PC-9 (cell line): ENCODE measurements around the gene EEF1AKMT3. TPM values are rescaled to one million over a fixed set of nuclear protein-coding genes. Genes with fewer than 3 reads are reported as not detected.

Source experiments
- BruUV-seq: library from RNA; stranded (reverse); fragments of 400-500 nt; replicated peaks from 2 replicates; lab custom pipeline; 2021; lab: Mats Ljungman, UMichigan
- CTCF ChIA-PET: fragments of 300-600 bp; sonication (Branson Sonifier 250); formaldehyde crosslinking; loops from one replicate; lab custom pipeline; 2022; ENCODE audit warnings: antibody characterized with exemption; lab: Charles Lee
- POLR2A ChIA-PET: fragments of 300-600 bp; sonication (Branson Sonifier 250); formaldehyde crosslinking; loops from one replicate; lab custom pipeline; 2022; ENCODE audit warnings: antibody characterized with exemption; ENCODE audit not compliant: unreplicated experiment; lab: Charles Lee
- DNase-seq, 2 experiments: peaks; one replicate each; pipeline versions ENCODE4 v3.0.0 to v3.0.0-alpha.2; 2015 to 2022; ENCODE audit warnings: mixed read lengths in 1 of 2
- H2AFZ ChIP-seq: fragments of 200-600 bp; sonication (generic); 2 replicates; pipeline ENCODE4 v1.8.1; 2017; ENCODE audit warnings: antibody characterized with exemption
- H3F3A ChIP-seq: fragments of 200-600 bp; sonication (generic); 2 replicates; pipeline ENCODE4 v1.8.1; 2017; ENCODE audit warnings: antibody characterized with exemption, mild to moderate bottlenecking, low read depth; ENCODE audit not compliant: insufficient read depth
- H3K27ac ChIP-seq: fragments of 200-600 bp; sonication (generic); 2 replicates; pipeline ENCODE4 v1.6.1; 2016; ENCODE audit warnings: mixed run types
- H3K27me3 ChIP-seq: fragments of 200-600 bp; sonication (generic); 2 replicates; pipeline ENCODE4 v1.6.1; 2016; ENCODE audit warnings: low read depth, mixed run types; ENCODE audit not compliant: insufficient read depth
- H3K36me3 ChIP-seq: fragments of 200-600 bp; sonication (generic); 2 replicates; pipeline ENCODE4 v1.6.1; 2016; ENCODE audit warnings: low read depth, mixed run types
- H3K4me1 ChIP-seq: fragments of 200-600 bp; sonication (generic); replicated peaks from 2 replicates; pipeline ENCODE4 v1.6.1; 2016; ENCODE audit warnings: mixed run types; ENCODE audit not compliant: insufficient read depth
- H3K4me2 ChIP-seq: fragments of 200-600 bp; sonication (generic); 2 replicates; pipeline ENCODE4 v1.6.1; 2017; ENCODE audit warnings: mixed run types
- H3K4me3 ChIP-seq: fragments of 200-600 bp; sonication (generic); 2 replicates; pipeline ENCODE4 v1.6.1; 2016; ENCODE audit warnings: mixed run types
- H3K79me2 ChIP-seq: fragments of 200-600 bp; sonication (generic); 2 replicates; pipeline ENCODE4 v1.6.1; 2017; ENCODE audit warnings: low read depth, mixed run types
- H3K9me2 ChIP-seq: fragments of 200-600 bp; sonication (generic); 2 replicates; pipeline ENCODE4 v1.8.1; 2017; ENCODE audit warnings: mild to moderate bottlenecking; ENCODE audit not compliant: insufficient read depth
- H3K9me3 ChIP-seq: fragments of 200-600 bp; sonication (generic); 2 replicates; pipeline ENCODE4 v1.8.1; 2016; ENCODE audit warnings: low read depth; ENCODE audit not compliant: insufficient read depth
- H4K20me1 ChIP-seq: fragments of 200-600 bp; sonication (generic); 2 replicates; pipeline ENCODE4 v1.8.1; 2017; ENCODE audit not compliant: insufficient read depth
- CTCF ChIP-seq: fragments of 200-600 bp; sonication (generic); conservative IDR thresholded peaks from 2 replicates; pipeline ENCODE4 v1.6.1; 2017; ENCODE audit warnings: mixed run types, antibody characterized with exemption, mild to moderate bottlenecking, moderate library complexity
- EZH2 ChIP-seq: fragments of 200-600 bp; sonication (generic); IDR thresholded peaks from 2 replicates; pipeline ENCODE4 v1.8.0; 2017; ENCODE audit warnings: antibody characterized with exemption, low read depth
- intact Hi-C: fragments of 100-400 bp; cut with micrococcal nuclease; formaldehyde crosslinking; loops from one replicate; pipeline ENCODE4 v1.10.0; 2022; ENCODE audit not compliant: unreplicated experiment
- total RNA-seq: library from RNA; stranded (reverse); gene quantifications from 2 replicates; pipeline ENCODE4 v1.2.3, GENCODE V29; 2021

The EEF1AKMT3 gene
- total RNA-seq, 1 experiment from 2014 or later, result 13.1 TPM

GRCh38 chr12:57780284-57780897 is 8.0 kb downstream of the EEF1AKMT3 start:
- CTCF ChIA-PET, result no interaction called here
- Histone ChIP-seq H3K27ac (no peak overlapping the region), H3K36me3 (peaks cover 8% of the 10 kb centered on the region), H3K9me2 (no peaks in the 10 kb centered on the region), H3K27me3 (no peaks in the 10 kb centered on the region), H3K4me2 (no peak overlapping the region), H3K79me2 (peaks cover 14% of the 10 kb centered on the region), H3K9me3 (no peaks in the 10 kb centered on the region), H2AFZ (no peak overlapping the region), H3K4me1 (peaks cover 8% of the 10 kb centered on the region), H4K20me1 (no peaks in the 10 kb centered on the region), H3K4me3 (no peak overlapping the region), H3F3A (peaks cover 10% of the 10 kb centered on the region; the same call in 1 of the 2 replicates)
- no TSS peak for BruUV-seq
- no peak for TF ChIP-seq EZH2
- no peak for TF ChIP-seq CTCF
- intact Hi-C loops, result no loop called here
- no peak for DNase-seq
- POLR2A ChIA-PET, result no interaction called here

- CTCF ChIA-PET, result interaction anchor here (0.6 to 0.7 kb wide), 2 partner anchors 65 to 100 kb away, joined by 4 read pairs; partner anchors contain the start of gene CTDSP2
- peaks cover 17% of the 10 kb centered on the region for H3K36me3 ChIP-seq
- intact Hi-C loops, result no loop called here
Measured at GRCh38 chr12:57781244-57781643, 8.8 kb downstream of the EEF1AKMT3 start.

GRCh38 chr12:57781801-57782200 is 9.4 kb downstream of the EEF1AKMT3 start:
- BruUV-seq, result no TSS peak
- no peak overlapping the region for H3K4me3 ChIP-seq
- H3K9me2 ChIP-seq, result no peaks in the 10 kb centered on the region
- no peaks in the 10 kb centered on the region for H3K9me3 ChIP-seq
- ChIA-PET POLR2A (no interaction called here), CTCF (interaction anchor here (0.7 kb wide), 1 partner anchor 100 kb away, joined by 4 read pairs; no protein-coding TSS in a partner anchor)
- H3K4me1 ChIP-seq, result peaks cover 8% of the 10 kb centered on the region
- peaks cover 20% of the 10 kb centered on the region for H3K36me3 ChIP-seq
- H3F3A ChIP-seq, result peaks cover 10% of the 10 kb centered on the region; the same call in 1 of the 2 replicates
- H3K27me3 ChIP-seq, result no peaks in the 10 kb centered on the region
- no peak overlapping the region for H3K4me2 ChIP-seq
- no peak overlapping the region for H3K27ac ChIP-seq
- peaks cover 14% of the 10 kb centered on the region for H3K79me2 ChIP-seq
- DNase-seq, result no peak
- no peak for TF ChIP-seq CTCF
- TF ChIP-seq EZH2, result no peak
- H4K20me1 ChIP-seq, result no peaks in the 10 kb centered on the region
- intact Hi-C loops, result loop anchor here (1.0 kb wide), 1 partner anchor 124 kb away; no protein-coding TSS in a partner anchor
- no peak overlapping the region for H2AFZ ChIP-seq

More at GRCh38 chr12:57781244-57781643, 8.8 kb downstream of the EEF1AKMT3 start:
- no peak overlapping the region for H2AFZ ChIP-seq
- TF ChIP-seq EZH2 (no peak), CTCF (no peak)
- no peak overlapping the region for H3K4me2 ChIP-seq
- no TSS peak for BruUV-seq
- H3K9me3 ChIP-seq, result no peaks in the 10 kb centered on the region
- no peaks in the 10 kb centered on the region for H3K27me3 ChIP-seq
- no peak overlapping the region for H3K4me3 ChIP-seq
- no peak for DNase-seq
- H3K27ac ChIP-seq, result no peak overlapping the region
- H3K4me1 ChIP-seq, result peaks cover 8% of the 10 kb centered on the region
- H3K9me2 ChIP-seq, result no peaks in the 10 kb centered on the region
- H4K20me1 ChIP-seq, result no peaks in the 10 kb centered on the region
- H3F3A ChIP-seq, result peaks cover 10% of the 10 kb centered on the region; the same call in 1 of the 2 replicates
- peaks cover 14% of the 10 kb centered on the region for H3K79me2 ChIP-seq
- POLR2A ChIA-PET, result interaction anchor here (0.6 kb wide), 1 partner anchor 266 kb away, joined by 4 read pairs; no protein-coding TSS in a partner anchor
